Cardiac fibroblast (primary cell): Measurements from ENCODE around the gene TMEM179.

Source experiments
- DNase-seq, 2 donors: peaks; one replicate each; pipeline versions ENCODE4 v3.0.0 to v3.0.0-alpha.2; 2010; ENCODE audit warnings: low read depth in 2 of 2
- H3K4me3 ChIP-seq, 2 donors: replicated peaks in 1 of 2; 1 replicate in 1 of 2; 2 replicates in 1 of 2; pipeline ENCODE4 v1.5.1; 2011; ENCODE audit warnings: low read depth in 2 of 2, low read length in 2 of 2, mild to moderate bottlenecking in 2 of 2, moderate library complexity in 1 of 2
- TF ChIP-seq, protein P1 (sequence below): IDR thresholded peaks from one replicate; pipeline ENCODE4 v1.5.1; 2011; ENCODE audit warnings: low read depth, mild to moderate bottlenecking, low read length, inconsistent platforms

Gene TMEM179

DNA sequence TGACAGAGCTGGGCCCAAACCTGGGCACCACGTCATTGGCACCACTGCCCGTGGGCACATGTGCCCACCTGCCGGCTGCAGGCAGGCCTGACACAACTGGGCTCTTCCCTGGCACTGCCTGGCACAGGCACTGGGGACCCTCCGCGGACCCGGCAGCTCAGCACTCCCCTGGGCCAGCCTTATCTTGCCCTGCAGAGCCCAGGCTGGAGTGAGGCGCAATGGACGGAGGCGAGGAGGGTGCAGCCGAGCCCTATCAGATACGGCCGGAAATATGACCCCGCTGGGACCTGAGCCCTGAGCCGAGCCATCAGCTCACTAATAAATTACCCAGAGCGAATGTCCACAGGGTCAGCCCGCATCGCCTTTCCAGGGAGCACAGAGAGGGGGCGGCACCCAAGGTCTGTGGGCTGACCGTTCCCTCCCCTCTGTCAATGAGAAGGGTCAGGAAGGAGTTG, 26.7 kb downstream of the TMEM179 start:
- TF ChIP-seq, protein P1, sequence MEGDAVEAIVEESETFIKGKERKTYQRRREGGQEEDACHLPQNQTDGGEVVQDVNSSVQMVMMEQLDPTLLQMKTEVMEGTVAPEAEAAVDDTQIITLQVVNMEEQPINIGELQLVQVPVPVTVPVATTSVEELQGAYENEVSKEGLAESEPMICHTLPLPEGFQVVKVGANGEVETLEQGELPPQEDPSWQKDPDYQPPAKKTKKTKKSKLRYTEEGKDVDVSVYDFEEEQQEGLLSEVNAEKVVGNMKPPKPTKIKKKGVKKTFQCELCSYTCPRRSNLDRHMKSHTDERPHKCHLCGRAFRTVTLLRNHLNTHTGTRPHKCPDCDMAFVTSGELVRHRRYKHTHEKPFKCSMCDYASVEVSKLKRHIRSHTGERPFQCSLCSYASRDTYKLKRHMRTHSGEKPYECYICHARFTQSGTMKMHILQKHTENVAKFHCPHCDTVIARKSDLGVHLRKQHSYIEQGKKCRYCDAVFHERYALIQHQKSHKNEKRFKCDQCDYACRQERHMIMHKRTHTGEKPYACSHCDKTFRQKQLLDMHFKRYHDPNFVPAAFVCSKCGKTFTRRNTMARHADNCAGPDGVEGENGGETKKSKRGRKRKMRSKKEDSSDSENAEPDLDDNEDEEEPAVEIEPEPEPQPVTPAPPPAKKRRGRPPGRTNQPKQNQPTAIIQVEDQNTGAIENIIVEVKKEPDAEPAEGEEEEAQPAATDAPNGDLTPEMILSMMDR: no peak
- no peak for DNase-seq
- H3K4me3 ChIP-seq: no peak overlapping the region

DNA sequence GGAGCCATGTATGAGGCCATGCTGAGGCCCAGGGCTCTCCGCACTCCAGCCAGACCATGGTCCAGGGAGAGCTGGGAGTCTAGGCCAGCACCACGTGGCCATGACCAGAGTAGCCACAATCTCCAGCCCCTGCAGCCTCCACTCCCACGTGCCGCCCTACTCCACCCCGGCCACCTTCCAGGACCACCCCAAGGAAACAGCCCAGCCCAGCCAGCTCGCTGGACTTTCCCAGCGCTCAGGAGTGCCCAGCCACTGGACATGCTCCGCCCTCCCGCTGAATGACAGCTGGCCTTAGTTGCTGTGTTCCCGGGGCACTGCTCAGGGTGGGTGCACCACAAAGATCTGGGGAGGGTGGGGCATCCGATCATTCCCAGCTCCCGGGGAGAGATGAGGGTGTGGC, 27.1 kb downstream of the TMEM179 start:
- TF ChIP-seq, protein P1: no peak
- no peak for DNase-seq
- no peak overlapping the region for H3K4me3 ChIP-seq

DNA sequence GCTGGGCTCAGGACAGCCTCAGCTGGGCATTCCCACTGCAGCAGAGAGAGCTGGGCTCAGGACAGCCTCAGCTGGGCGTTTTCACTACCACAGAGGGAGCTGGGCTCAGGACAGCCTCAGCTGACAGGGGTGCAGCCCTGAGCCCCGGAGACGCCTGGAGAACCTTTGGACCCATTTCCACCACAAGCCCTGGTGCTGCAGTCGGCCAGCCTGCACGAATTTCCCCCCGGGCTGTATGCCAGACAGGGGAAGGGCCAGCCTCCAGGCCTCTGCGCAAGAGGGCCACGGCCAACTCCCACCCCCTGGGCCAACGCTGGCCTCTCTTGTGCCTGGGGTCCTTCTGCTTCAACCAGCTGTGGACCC, 27.6 kb downstream of the TMEM179 start:
- no peak overlapping the region for H3K4me3 ChIP-seq
- TF ChIP-seq, protein P1: no peak
- no peak for DNase-seq

DNA sequence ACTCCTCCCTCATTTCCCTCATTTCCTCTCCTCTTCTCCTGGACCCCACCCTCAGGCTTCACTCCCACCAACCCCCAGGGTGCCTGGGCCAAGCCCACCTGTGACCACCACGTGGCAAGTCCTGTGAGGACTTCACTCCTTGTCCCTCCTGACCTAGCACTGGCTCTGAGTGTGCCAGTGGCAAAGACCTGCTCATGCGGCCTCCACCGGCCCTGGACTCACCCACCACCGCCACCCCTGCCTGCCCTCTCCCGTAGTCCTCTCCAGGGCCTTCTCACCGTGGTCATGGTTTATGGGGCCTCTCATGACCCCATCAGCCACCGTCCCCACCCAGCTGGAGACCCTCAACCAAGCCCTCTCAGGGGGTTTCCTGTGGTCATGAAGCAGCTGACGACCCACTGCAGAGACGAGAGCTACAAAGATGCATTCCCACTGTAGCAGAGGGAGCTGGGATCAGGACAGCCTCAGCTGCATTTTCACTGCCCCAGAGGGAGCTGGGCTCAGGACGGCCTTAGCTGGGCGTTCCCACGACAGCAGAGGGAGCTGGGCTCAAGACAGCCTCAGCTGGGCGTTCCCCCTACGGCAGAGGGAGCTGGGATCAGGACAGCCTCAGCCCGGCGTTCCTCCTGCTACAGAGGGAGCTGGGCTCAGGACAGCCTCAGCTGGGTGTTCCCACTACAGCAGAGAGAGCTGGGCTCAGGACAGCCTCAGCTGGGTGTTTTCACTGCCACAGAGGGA, 28.2 kb downstream of the TMEM179 start:
- H3K4me3 ChIP-seq: no peak overlapping the region
- peak; percentile 11 to 22 for DNase-seq
- TF ChIP-seq, protein P1: no peak

DNA sequence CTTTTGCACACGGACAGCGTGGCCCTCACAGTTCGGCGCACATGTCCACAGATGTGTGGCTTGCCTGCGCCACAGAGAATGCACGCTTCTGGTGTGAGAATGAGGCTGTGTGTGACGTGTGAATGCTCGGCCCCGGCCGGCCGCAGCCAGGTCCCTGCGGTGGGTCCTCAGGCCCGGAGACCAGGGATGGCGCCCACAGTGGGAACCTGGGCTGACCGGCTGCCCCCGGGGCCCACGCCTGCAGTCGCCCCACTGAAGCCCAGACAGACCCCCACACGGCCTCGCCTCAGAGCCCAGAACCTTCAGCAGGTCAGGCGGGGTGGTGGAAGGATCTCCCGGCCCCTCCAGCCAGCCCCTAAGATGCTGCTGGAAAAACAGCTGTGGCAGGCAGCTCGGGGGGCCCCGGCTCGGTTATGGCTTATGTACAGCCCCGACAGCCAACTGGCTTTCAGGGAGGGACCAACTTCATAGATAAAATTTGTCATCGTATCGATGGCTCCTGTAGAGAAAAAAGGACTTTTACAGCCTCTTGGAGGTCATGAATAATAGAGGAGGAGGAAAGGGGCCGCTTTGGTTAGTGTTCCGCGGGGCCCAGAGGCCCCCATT, 29.5 kb downstream of the TMEM179 start:
- TF ChIP-seq, protein P1: no peak
- no peak overlapping the region for H3K4me3 ChIP-seq
- DNase-seq: no peak

DNA sequence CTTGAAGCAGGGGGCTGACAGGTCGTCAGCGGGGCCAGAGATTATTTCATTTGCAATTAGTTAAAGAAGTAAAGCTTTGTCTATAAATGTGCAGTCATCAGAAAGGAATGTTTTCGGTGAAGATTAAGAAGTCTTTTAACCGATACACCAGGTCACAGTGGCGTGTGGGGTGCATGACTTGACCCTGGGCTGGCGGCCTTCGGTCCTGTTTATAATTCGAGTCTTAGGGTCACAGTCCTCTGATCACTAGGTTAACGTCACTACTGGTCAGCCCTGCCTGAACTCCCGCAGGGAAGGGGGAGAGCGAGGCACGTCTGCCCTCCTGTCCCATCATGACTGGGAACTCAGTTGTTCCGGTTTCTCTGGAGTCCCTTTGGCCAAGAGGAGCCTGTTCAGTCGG, 30.0 kb downstream of the TMEM179 start:
- no peak for DNase-seq
- TF ChIP-seq, protein P1: no peak
- no peak overlapping the region for H3K4me3 ChIP-seq
